Panc1 (cell line): ENCODE measurements around the gene ATP8B1.
"Not testable (repeated sequence)": the region's sequence is repeated elsewhere in the genome, so short reads cannot be mapped to it uniquely, and the experiment has no call there.

Experiments used
- POLR2AphosphoS5 ChIP-seq: IDR thresholded peaks from 2 replicates; pipeline ENCODE4 v1.6.1; 2012; ENCODE audit warnings: mild to moderate bottlenecking, low read depth, low read length, moderate library complexity
- TF ChIP-seq, protein P1 (sequence below): fragments of 450-650 bp; IDR thresholded peaks from 2 replicates; pipeline ENCODE4 v1.5.1; 2017; ENCODE audit warnings: mild to moderate bottlenecking

DNA sequence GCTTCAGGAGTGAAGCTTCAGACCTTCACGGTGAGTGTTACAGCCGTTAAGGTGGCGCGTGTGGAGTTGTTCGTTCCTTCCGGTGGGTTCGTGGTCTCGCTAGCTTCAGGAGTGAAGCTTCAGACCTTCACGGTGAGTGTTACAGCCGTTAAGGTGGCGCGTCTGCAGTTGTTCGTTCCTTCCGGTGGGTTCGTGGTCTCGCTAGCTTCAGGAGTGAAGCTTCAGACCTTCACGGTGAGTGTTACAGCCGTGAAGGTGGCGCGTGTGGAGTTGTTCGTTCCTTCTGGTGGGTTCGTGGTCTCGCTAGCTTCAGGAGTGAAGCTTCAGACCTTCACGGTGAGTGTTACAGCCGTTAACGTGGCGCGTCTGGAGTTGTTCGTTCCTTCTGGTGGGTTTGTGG, 160.7 kb downstream of the ATP8B1 start:
- TF ChIP-seq, protein P1, sequence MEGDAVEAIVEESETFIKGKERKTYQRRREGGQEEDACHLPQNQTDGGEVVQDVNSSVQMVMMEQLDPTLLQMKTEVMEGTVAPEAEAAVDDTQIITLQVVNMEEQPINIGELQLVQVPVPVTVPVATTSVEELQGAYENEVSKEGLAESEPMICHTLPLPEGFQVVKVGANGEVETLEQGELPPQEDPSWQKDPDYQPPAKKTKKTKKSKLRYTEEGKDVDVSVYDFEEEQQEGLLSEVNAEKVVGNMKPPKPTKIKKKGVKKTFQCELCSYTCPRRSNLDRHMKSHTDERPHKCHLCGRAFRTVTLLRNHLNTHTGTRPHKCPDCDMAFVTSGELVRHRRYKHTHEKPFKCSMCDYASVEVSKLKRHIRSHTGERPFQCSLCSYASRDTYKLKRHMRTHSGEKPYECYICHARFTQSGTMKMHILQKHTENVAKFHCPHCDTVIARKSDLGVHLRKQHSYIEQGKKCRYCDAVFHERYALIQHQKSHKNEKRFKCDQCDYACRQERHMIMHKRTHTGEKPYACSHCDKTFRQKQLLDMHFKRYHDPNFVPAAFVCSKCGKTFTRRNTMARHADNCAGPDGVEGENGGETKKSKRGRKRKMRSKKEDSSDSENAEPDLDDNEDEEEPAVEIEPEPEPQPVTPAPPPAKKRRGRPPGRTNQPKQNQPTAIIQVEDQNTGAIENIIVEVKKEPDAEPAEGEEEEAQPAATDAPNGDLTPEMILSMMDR, result not testable (repeated sequence)
- not testable (repeated sequence) for TF ChIP-seq POLR2AphosphoS5
